Hippocampal formation (tissue), 2 donors: ENCODE measurements around the gene GTF2IRD1.
A peak's percentile ranks its signal among the peaks of the same experiment; 100 is the strongest.
"Not testable (repeated sequence)": the region's sequence is repeated elsewhere in the genome, so short reads cannot be mapped to it uniquely, and the experiment has no call there.

Experiments used
- DNase-seq, 2 donors: peaks; one replicate each; lab custom pipeline; 2025; lab: John Stamatoyannopoulos, UW

The GTF2IRD1 gene

GRCh38 chr7:74430409-74430808 lies 23.3 kb upstream of the GTF2IRD1 start:
- DNase-seq, result not testable (repeated sequence)

GRCh38 chr7:74430961-74431466 lies 22.7 kb upstream of the GTF2IRD1 start:
- peak in 1 of 2 donors; percentile 24 for DNase-seq

- not testable (repeated sequence) for DNase-seq
Observed at GRCh38 chr7:74437291-74437571, 16.5 kb upstream of the GTF2IRD1 start.

- DNase-seq, result no peak
Observed at GRCh38 chr7:74438327-74438726, 15.4 kb upstream of the GTF2IRD1 start.

- DNase-seq, result no peak
Observed at GRCh38 chr7:74439541-74439940, 14.2 kb upstream of the GTF2IRD1 start.

- not testable (repeated sequence) for DNase-seq
Observed at GRCh38 chr7:74440143-74440542, 13.6 kb upstream of the GTF2IRD1 start.

- DNase-seq, result no peak
Observed at GRCh38 chr7:74441801-74442200, 11.9 kb upstream of the GTF2IRD1 start.

GRCh38 chr7:74443543-74444247 lies 10.0 kb upstream of the GTF2IRD1 start:
- DNase-seq, result no peak

GRCh38 chr7:74449144-74449543 lies 4.6 kb upstream of the GTF2IRD1 start:
- no peak for DNase-seq

GRCh38 chr7:74449809-74450397 lies 3.8 kb upstream of the GTF2IRD1 start:
- peak in 1 of 2 donors; percentile 17 for DNase-seq

GRCh38 chr7:74452748-74453321 lies 871 bp upstream of the GTF2IRD1 start:
- DNase-seq, result no peak

- no peak for DNase-seq
Observed at GRCh38 chr7:74454021-74454924, 567 bp downstream of the GTF2IRD1 start.

- DNase-seq, result no peak
Observed at GRCh38 chr7:74454925-74455288, 1.2 kb downstream of the GTF2IRD1 start.

GRCh38 chr7:74455291-74455804 lies 1.6 kb downstream of the GTF2IRD1 start:
- peak; percentile 7 to 27 for DNase-seq

GRCh38 chr7:74455928-74456327 lies 2.2 kb downstream of the GTF2IRD1 start:
- DNase-seq, result no peak

- no peak for DNase-seq
Observed at GRCh38 chr7:74457007-74457406, 3.3 kb downstream of the GTF2IRD1 start.

- no peak for DNase-seq
Observed at GRCh38 chr7:74461970-74462706, 8.4 kb downstream of the GTF2IRD1 start.

- DNase-seq, result no peak
Observed at GRCh38 chr7:74462707-74463100, 9.0 kb downstream of the GTF2IRD1 start.

GRCh38 chr7:74464931-74465886 lies 11.5 kb downstream of the GTF2IRD1 start:
- no peak for DNase-seq

GRCh38 chr7:74466196-74466813 lies 12.6 kb downstream of the GTF2IRD1 start:
- DNase-seq, result peak; percentile 22 to 31
